ENCODE results near the gene RHOB. TPM values are rescaled to one million over a fixed set of nuclear protein-coding genes. Genes with fewer than 3 reads are reported as not detected.
A peak's percentile ranks its signal among the peaks of the same experiment; 100 is the strongest.

The RHOB gene
- 10 to 100 TPM; 10.3 to 68.9 (median 23.8) TPM for polyA plus RNA-seq (ENCODE audit: low read depth in 6 of 6)

DNA sequence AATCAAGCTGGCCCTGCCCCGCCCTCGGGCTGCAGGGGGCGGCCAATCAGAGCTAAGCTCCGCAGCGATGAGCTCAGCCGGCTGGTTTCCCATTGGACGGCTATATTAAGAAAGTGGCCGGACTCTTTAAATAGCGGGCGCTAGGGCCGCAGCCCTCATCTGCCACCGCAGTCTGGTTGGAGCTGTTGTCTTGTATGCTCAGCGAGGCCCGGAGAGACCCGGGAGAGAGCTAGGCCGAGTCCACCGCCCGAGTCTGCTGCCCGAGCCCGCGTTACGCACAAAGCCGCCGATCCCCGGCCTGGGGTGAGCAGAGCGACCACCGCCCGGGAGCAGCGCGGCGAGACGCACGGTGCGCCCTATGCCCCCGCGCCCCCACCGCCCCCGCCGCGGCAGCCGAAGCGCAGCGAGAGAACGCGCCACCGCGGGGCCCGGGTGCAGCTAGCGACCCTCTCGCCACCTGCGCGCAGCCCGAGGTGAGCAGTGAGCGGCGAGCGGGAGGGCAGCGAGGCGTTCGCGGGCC, at the start of gene RHOB:
TSS of gene RHOB (plus strand) at position 158 of the 520 bp plus-strand sequence. CDS start 392 bp downstream, outside the sequence.
- Mint-ChIP-seq H3K4me1 (peaks cover 4 to 12% (median 11%) of the 10 kb centered on the region in 3 donors), H3K9me3 (no peaks in the 10 kb centered on the region)
- peak; percentile 91 to 94 for ATAC-seq (ENCODE audit: low read depth in 2 of 2)

DNA sequence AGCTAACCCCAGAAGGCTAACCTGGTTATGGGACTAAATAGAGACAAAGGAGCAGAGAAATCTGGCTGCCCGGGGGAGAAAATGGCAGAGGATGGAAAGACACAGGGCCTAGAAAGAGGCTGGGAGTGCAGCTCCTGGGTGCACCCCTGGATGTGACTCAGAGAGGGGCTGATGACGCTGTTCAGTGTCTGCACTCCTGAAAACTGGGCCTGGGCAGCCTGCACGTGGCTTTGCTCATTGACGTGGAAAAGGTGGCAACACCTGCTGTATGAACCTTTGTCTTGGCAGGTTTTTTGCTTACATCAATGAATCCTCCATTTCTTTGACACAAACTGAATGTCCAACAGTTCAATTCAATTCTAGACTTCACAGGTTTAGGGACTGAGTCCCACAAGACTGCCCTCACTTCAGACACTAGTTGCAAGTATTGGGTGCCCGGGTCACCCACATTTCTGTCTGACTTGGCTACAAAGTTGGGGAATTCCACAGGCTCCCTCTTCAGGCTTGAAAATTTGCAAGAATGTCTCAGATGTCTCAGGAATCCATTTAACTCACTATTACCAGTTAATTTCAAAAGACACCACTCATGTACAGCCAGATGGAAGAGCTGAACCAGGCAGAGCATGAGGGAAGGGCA, 48.9 kb upstream of the RHOB start:
- Mint-ChIP-seq H3K4me1 (peaks cover 0 to 4% (median 4%) of the 10 kb centered on the region in 3 donors), H3K4me3 (no peak overlapping the region), H3K27me3 (peaks cover 10 to 12% (median 11%) of the 10 kb centered on the region in 3 donors), H3K36me3 (no peaks in the 10 kb centered on the region), H3K27ac (peak overlapping the region in 2 of 6 donors; percentile 13 to 21), H3K9me3 (no peaks in the 10 kb centered on the region)
- DNase-seq (no peak), ATAC-seq (ENCODE audit: low read depth in 2 of 2) (no peak)

More for the DNA sequence above, at the start of gene RHOB:
- peak within 1 kb of the TSS; percentile 87 to 98 (median 96) for H3K27ac Mint-ChIP-seq
- DNase-seq = peak; percentile 95
- H3K4me3 Mint-ChIP-seq = peak within 1 kb of the TSS; percentile 78 to 95 (median 90)
- peaks cover 4 to 9% (median 6%) of the 10 kb centered on the region in 3 donors for H3K27me3 Mint-ChIP-seq
- peaks cover 0 to 6% of the 10 kb centered on the region in 2 donors for H3K36me3 Mint-ChIP-seq

DNA sequence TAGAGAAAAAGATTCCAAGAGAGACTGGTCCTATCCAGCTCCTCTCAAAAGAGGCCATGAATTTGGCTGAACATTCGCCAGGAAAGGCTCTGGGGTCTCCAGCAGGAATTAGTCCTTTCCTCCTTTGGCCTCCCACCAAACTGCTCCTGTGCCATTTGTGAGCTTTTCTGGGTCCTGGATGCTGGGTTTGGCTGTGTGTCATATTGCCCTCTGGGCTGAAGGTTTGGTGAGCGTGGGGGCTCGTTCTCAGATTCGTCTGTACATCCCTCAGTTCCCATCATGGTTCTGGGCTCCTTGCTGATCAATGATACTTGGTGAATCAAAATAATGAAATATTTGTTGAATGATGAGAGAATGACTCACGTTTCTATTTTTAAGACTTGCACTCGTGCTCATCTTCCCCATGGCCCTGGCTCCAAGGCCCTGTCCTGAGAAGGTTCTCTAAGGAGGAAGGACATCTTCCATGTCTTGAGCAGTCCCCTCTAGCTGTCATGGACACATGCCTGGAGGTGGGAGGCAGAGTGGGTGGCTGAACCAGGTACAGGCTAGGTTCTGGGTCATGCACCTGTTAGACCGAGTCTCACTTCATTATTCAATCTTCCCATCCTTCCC, 47.8 kb upstream of the RHOB start:
- no peaks in the 10 kb centered on the region for H3K36me3 Mint-ChIP-seq
- no peak overlapping the region for H3K27ac Mint-ChIP-seq
- peaks cover 0 to 4% (median 4%) of the 10 kb centered on the region in 3 donors for H3K4me1 Mint-ChIP-seq
- H3K27me3 Mint-ChIP-seq = peaks cover 5 to 12% (median 11%) of the 10 kb centered on the region in 3 donors
- ATAC-seq (ENCODE audit: low read depth in 2 of 2) = no peak
- H3K4me3 Mint-ChIP-seq = peak overlapping the region in 1 of 8 donors; percentile 48
- DNase-seq = no peak
- H3K9me3 Mint-ChIP-seq = no peaks in the 10 kb centered on the region

DNA sequence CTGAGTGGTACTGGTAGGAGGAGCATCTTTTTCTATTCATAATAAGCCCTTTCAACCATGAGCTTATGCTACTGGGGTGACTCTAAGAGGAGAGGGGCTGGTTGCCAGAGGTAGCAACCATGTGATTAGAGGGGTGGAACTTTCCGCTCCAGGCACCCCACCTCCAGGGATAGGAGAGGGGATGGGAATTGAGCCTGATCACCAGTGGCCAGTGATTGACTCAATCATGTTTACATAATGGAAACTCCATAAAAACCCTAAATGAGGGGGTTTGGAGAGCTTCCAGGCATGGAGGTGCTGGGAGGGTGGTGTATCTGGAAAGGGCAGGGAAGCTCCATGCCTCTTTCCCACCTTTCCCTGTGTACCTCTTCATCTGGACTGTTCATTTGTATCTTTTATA, 46.6 kb upstream of the RHOB start:
- Mint-ChIP-seq H3K9me3 (no peaks in the 10 kb centered on the region), H3K27ac (peak overlapping the region in 2 of 6 donors; percentile 6 to 29), H3K36me3 (no peaks in the 10 kb centered on the region), H3K27me3 (peaks cover 5 to 12% (median 11%) of the 10 kb centered on the region in 3 donors), H3K4me3 (no peak overlapping the region), H3K4me1 (peaks cover 0 to 4% (median 4%) of the 10 kb centered on the region in 3 donors)
- no peak for ATAC-seq (ENCODE audit: low read depth in 2 of 2)
- no peak for DNase-seq

DNA sequence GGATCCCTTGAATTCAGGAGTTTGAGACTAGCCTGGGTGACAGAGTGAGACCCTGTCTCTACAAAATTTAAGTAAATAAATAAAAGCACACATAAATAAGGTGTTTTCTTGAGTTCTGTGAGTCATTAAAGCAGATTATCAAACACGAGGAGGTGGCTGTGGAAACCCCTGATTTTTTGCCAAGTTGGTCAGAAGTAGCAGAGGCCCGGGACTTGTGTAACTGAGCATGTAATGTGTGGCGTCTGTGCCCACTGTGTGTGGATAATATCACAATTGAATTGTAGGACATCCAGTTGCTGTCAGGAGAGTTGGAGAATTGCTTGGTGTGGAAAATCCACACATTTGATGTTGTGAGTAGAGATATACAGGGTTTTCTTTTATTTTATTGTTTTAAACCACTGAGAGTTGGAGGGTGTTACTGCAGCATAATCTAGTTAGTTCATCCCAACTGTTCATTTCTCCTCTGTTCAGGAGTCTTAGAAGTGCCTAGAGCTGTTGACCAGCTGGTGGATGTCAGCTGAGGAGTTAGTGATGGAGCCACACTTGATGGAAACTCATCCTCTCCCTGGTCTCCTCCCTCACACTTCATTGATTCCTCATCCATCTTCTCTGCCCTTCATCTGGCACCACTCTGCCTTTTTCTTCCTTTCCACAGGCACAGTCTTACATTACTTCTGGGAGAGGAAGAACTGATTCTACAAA, 45.9 kb upstream of the RHOB start:
- Mint-ChIP-seq H3K4me3 (no peak overlapping the region), H3K36me3 (no peaks in the 10 kb centered on the region), H3K4me1 (peaks cover 0 to 4% (median 4%) of the 10 kb centered on the region in 3 donors), H3K9me3 (peaks cover 0 to 2% (median 0%) of the 10 kb centered on the region in 7 donors), H3K27me3 (peaks cover 5 to 12% (median 9%) of the 10 kb centered on the region in 3 donors), H3K27ac (peak overlapping the region in 1 of 6 donors; percentile 2)
- ATAC-seq (ENCODE audit: low read depth in 2 of 2) (no peak), DNase-seq (no peak)

DNA sequence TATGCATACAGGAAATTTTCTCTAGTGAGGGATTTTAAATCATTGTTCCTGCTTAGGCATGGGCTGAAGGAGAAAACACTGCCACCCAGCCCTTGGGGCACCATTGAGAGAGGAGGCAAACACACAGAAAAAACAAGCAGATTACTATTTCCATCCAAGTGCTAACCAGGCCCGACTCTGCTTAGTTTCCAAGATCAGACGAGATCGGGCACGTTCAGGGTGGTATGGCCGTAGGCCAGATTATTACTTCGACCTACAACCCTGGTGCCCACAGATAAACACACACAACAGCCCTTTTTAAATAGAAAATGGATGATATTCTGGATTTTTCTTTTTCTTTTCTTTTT, 45.4 kb upstream of the RHOB start:
- H3K9me3 Mint-ChIP-seq = peaks cover 0 to 4% (median 0%) of the 10 kb centered on the region in 7 donors
- no peaks in the 10 kb centered on the region for H3K36me3 Mint-ChIP-seq
- DNase-seq (no peak), ATAC-seq (ENCODE audit: low read depth in 2 of 2) (no peak)
- H3K27me3 Mint-ChIP-seq = peaks cover 2 to 9% (median 3%) of the 10 kb centered on the region in 3 donors
- peaks cover 0 to 1% (median under 1%) of the 10 kb centered on the region in 3 donors for H3K4me1 Mint-ChIP-seq
- no peak overlapping the region for H3K4me3 Mint-ChIP-seq
- H3K27ac Mint-ChIP-seq = peak overlapping the region in 1 of 6 donors; percentile 2

DNA sequence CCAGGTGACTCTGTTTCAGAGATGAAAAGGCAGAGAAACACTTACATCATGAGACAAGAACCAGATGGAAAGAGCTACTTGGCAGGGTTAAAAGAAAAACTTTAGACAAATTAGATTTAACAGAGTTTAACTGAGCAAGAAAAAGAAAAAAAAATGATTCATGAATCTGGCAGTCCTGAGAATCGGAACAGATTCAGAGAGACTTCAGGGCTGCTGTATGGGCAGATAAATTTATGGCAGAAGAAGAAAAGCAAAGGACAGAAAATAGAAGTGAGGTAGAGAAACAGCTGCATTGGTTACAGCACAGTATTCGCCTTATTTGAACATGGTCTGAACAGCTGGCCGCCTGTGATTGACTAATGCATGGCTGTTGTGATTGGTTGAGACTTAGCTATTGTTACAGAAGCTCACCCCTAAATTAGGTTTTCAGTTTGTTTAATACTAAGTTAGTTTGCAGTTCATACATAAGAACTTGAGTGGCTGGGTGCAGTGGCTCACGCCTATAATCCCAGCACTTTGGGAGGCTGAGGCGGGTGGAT, 43.0 kb upstream of the RHOB start:
- no peak overlapping the region for H3K27ac Mint-ChIP-seq
- DNase-seq (no peak), ATAC-seq (ENCODE audit: low read depth in 2 of 2) (no peak)
- H3K36me3 Mint-ChIP-seq = peaks cover 3 to 4% of the 10 kb centered on the region in 2 donors
- no peaks in the 10 kb centered on the region for H3K4me1 Mint-ChIP-seq
- H3K4me3 Mint-ChIP-seq = no peak overlapping the region
- H3K27me3 Mint-ChIP-seq = peaks cover 0 to 4% (median 0%) of the 10 kb centered on the region in 3 donors
- peaks cover 2 to 24% (median 11%) of the 10 kb centered on the region in 7 donors for H3K9me3 Mint-ChIP-seq

DNA sequence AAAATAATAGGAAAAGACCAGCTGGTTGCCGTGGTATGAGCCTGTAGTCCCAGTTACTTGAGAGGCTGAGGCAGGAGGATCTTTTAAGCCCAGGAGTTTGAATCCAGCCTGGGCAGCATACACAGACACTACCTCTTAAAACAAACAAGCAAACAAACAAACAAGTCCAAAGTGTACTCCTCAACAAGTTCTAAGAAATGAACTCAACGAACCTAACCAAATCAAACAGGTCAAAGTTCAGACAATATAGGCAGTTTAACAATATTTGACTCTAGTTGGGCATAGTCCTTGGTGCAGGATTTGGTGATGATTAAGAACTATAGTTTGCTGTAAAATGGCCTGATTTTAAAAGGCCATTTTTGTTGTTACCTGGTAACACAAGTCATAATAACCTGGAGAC, 41.9 kb upstream of the RHOB start:
- Mint-ChIP-seq H3K4me3 (no peak overlapping the region), H3K4me1 (no peaks in the 10 kb centered on the region), H3K36me3 (peaks cover 10 to 15% of the 10 kb centered on the region in 2 donors), H3K27ac (no peak overlapping the region), H3K9me3 (peaks cover 8 to 35% (median 22%) of the 10 kb centered on the region in 7 donors), H3K27me3 (peaks cover 0 to 5% (median 0%) of the 10 kb centered on the region in 3 donors)
- ATAC-seq (ENCODE audit: low read depth in 2 of 2) = no peak
- no peak for DNase-seq

DNA sequence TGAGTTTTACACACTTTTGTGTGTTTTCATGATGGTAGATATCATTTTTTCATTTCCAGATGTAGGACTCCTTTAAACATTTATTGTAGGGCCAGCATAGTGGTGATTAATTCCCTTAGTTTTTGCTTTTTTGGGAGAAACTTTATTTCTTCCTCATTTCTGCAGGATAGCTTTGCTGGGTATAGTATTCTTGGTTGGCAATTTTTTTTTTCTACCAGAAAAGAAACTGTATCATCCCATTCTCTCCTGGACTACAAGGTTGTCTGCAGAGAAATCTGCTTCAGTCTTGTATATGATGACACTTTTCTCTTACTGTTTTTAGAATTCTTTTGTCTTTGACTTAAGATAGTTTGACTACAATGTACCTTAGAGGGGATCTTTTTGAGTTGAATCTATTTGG, 37.8 kb upstream of the RHOB start:
- Mint-ChIP-seq H3K9me3 (peaks cover 9 to 37% (median 28%) of the 10 kb centered on the region in 7 donors), H3K27me3 (peaks cover 0 to 7% (median 0%) of the 10 kb centered on the region in 3 donors), H3K36me3 (peaks cover 10 to 18% of the 10 kb centered on the region in 2 donors), H3K4me1 (peaks cover 0 to 12% (median 7%) of the 10 kb centered on the region in 3 donors), H3K27ac (no peak overlapping the region), H3K4me3 (peak overlapping the region in 1 of 8 donors; percentile 24)
- no peak for ATAC-seq (ENCODE audit: low read depth in 2 of 2)
- DNase-seq = no peak

DNA sequence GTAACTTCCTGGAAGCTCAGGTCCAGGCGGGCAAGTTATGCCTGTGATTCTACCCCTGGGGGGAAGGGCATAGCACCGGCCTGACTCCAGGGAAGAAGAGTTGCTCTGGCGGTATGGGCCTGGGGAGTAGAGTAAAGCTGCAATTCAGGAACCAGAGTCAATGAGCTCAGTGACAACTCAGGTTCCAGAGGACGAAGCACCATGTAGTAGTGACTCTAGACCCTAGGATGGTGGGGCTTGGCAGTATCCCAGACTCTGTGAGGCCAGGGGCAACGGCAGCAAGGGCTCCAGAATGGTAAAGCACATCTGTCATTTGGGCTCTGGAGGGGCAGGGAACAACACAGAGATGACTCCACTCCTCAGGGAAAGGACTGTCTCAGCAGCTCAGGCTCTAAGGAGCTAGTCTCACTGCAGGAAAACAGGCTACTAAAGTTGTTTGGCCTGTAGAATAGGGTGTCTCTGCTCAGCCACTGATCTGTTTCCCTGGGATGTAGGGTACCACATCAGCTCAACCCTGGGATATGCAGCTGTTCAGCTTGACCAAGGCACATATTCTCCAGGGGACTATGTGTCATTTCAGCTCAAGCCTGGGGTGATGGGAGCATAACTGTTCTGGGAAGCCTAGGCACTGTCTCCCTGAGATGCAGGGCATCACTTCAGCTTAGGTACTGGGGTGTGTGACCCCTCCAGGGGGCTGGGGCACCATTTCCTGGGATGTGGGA, 36.2 kb upstream of the RHOB start:
- Mint-ChIP-seq H3K4me1 (peaks cover 0 to 12% (median 7%) of the 10 kb centered on the region in 3 donors), H3K4me3 (no peak overlapping the region), H3K36me3 (peaks cover 10 to 18% of the 10 kb centered on the region in 2 donors), H3K9me3 (peaks cover 9 to 37% (median 28%) of the 10 kb centered on the region in 7 donors), H3K27ac (peak overlapping the region in 1 of 6 donors; percentile 66), H3K27me3 (peaks cover 0 to 7% (median 0%) of the 10 kb centered on the region in 3 donors)
- ATAC-seq (ENCODE audit: low read depth in 2 of 2) = no peak
- no peak for DNase-seq

DNA sequence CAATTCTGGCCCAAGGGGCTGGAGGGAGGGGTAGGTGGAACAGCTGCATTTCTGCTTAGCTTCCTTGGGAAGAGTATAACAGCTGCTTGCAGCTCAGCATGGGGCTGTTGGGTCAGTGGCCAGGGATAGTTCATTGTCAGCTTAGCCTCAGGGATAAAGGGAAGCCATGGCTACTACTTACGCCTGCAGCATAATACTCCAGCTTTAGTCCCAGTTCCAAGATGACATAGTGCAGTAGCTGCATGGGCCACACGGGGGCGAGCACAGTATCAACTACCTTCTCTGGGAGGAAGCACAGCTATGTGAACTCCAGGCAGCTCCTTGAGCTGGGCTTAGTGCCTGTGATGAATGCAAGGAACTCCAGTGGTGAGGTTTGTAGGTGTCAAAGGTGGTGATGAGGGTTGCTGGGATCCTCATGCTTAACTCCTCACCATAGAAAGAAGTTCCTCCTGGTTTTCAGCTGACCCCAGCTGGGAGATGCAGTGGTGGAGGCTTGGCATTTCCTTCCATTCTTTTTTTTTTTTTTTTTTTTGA, 35.4 kb upstream of the RHOB start:
- Mint-ChIP-seq H3K36me3 (peaks cover 10 to 18% of the 10 kb centered on the region in 2 donors), H3K9me3 (peaks cover 9 to 37% (median 25%) of the 10 kb centered on the region in 7 donors), H3K27ac (peak overlapping the region in 3 of 6 donors; percentile 8 to 66 (median 36)), H3K27me3 (peaks cover 0 to 7% (median 4%) of the 10 kb centered on the region in 3 donors), H3K4me1 (peaks cover 0 to 12% (median 7%) of the 10 kb centered on the region in 3 donors), H3K4me3 (no peak overlapping the region)
- peak; percentile 71 for DNase-seq
- peak; percentile 93 to 99 for ATAC-seq (ENCODE audit: low read depth in 2 of 2)

DNA sequence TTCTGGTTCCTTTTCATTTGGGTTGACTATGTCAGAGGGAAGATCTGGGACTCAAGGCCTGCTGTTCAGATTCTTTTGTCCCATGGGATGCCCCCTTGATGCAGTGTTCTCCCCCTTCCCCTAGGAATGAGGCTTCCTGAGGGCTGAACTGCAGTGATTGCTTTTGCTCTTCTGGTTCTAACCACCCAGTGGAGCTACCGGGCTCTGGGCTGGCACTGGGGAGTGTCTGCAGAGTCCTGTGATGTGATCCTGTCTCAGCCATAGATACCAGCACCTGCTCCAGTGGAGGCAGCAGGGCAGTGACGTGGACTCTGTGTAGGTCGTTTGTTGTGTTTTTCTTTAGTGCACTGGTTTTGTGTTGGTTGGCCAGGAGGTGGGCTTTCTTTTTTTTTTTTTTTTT, 32.1 kb upstream of the RHOB start:
- Mint-ChIP-seq H3K4me1 (peaks cover 0 to 12% (median 7%) of the 10 kb centered on the region in 3 donors), H3K27ac (no peak overlapping the region), H3K9me3 (peaks cover 3 to 7% (median 5%) of the 10 kb centered on the region in 7 donors), H3K36me3 (peaks cover 0 to 5% of the 10 kb centered on the region in 2 donors), H3K27me3 (peaks cover 0 to 6% (median 4%) of the 10 kb centered on the region in 3 donors), H3K4me3 (no peak overlapping the region)
- DNase-seq (no peak), ATAC-seq (ENCODE audit: low read depth in 2 of 2) (no peak)
